Neutrophil (primary cell): Measurements from ENCODE around the gene HLTF.

Experiments used
- H3K27ac ChIP-seq: fragments of 200-600 bp; sonication (generic); 2 replicates; pipeline ENCODE4 v1.5.1; 2016; ENCODE audit warnings: mild to moderate bottlenecking, moderate library complexity
- H3K27me3 ChIP-seq: fragments of 200-600 bp; sonication (generic); 2 replicates; pipeline ENCODE4 v1.6.0; 2016; ENCODE audit warnings: mild to moderate bottlenecking
- H3K36me3 ChIP-seq: fragments of 200-600 bp; sonication (generic); 2 replicates; pipeline ENCODE4 v1.5.1; 2017
- H3K4me1 ChIP-seq, 2 experiments: fragments of 200-600 bp in 1 of 2; sonication (generic) in 1 of 2; 1 replicate in 1 of 2; 2 replicates in 1 of 2; pipeline versions ENCODE4 v1.5.1 to v1.6.1; 2013 to 2016; ENCODE audit warnings: low read depth in 1 of 2, low read length in 1 of 2, mild to moderate bottlenecking in 1 of 2, moderate library complexity in 1 of 2; ENCODE audit not compliant: control insufficient read depth in 1 of 2, insufficient read depth in 1 of 2
- H3K4me3 ChIP-seq, 2 experiments: fragments of 200-600 bp in 1 of 2; sonication (generic) in 1 of 2; 1 replicate in 1 of 2; 2 replicates in 1 of 2; pipeline ENCODE4 v1.5.1; 2013 to 2016; ENCODE audit warnings: low read depth in 1 of 2, low read length in 1 of 2, mild to moderate bottlenecking in 1 of 2, moderate library complexity in 1 of 2
- H3K9me3 ChIP-seq: fragments of 200-600 bp; sonication (generic); 2 replicates; pipeline ENCODE4 v1.5.1; 2016
- CTCF ChIP-seq: fragments of 200-600 bp; sonication (generic); IDR thresholded peaks from 2 replicates; pipeline ENCODE4 v1.5.1; 2016; ENCODE audit warnings: antibody characterized with exemption

Gene HLTF

GRCh38 chr3:149086232-149086988 lies at the start of gene HLTF:
Gene HLTF, minus strand, starts transcription at chr3:149086533. Its CDS starts 197 bp downstream, at chr3:149086336.
- Histone ChIP-seq H3K4me1 (peaks cover 11 to 17% of the 10 kb centered on the region in 2 experiments), H3K4me3 (peak within 1 kb of the TSS; percentile 70 to 74), H3K27ac (peak within 1 kb of the TSS; percentile 3), H3K9me3 (no peaks in the 10 kb centered on the region), H3K27me3 (no peaks in the 10 kb centered on the region), H3K36me3 (no peaks in the 10 kb centered on the region)
- TF ChIP-seq CTCF: no peak

GRCh38 chr3:149134575-149134974 lies 48.2 kb upstream of the HLTF start:
- H3K4me3 ChIP-seq: no peak overlapping the region
- no peaks in the 10 kb centered on the region for H3K9me3 ChIP-seq
- no peaks in the 10 kb centered on the region for H3K27me3 ChIP-seq
- H3K36me3 ChIP-seq: no peaks in the 10 kb centered on the region
- peaks cover 20 to 26% of the 10 kb centered on the region in 2 experiments for H3K4me1 ChIP-seq
- TF ChIP-seq CTCF: no peak
- H3K27ac ChIP-seq: no peak overlapping the region

GRCh38 chr3:149131589-149131988 lies 45.3 kb upstream of the HLTF start:
- H3K27me3 ChIP-seq: peaks cover 15% of the 10 kb centered on the region
- no peaks in the 10 kb centered on the region for H3K36me3 ChIP-seq
- TF ChIP-seq CTCF: no peak
- H3K27ac ChIP-seq: peak overlapping the region; percentile 23
- peaks cover 29 to 35% of the 10 kb centered on the region in 2 experiments for H3K4me1 ChIP-seq
- H3K9me3 ChIP-seq: no peaks in the 10 kb centered on the region
- no peak overlapping the region for H3K4me3 ChIP-seq

- no peaks in the 10 kb centered on the region for H3K36me3 ChIP-seq
- peaks cover 15% of the 10 kb centered on the region for H3K27me3 ChIP-seq
- no peaks in the 10 kb centered on the region for H3K9me3 ChIP-seq
- H3K4me3 ChIP-seq: peak within 1 kb of the TSS; percentile 65 to 96
- TF ChIP-seq CTCF: peak; percentile 66
- peak within 1 kb of the TSS; percentile 74 for H3K27ac ChIP-seq
- peaks cover 29 to 35% of the 10 kb centered on the region in 2 experiments for H3K4me1 ChIP-seq
Observed at GRCh38 chr3:149129326-149130205, 43.2 kb upstream of the HLTF start, which contains the start of gene HPS3. Gene HPS3, plus strand, starts transcription at chr3:149129638. Its CDS starts 86 bp downstream, at chr3:149129724.

GRCh38 chr3:149128821-149129220 lies 42.5 kb upstream of the HLTF start:
- Histone ChIP-seq H3K27me3 (peaks cover 15% of the 10 kb centered on the region), H3K36me3 (no peaks in the 10 kb centered on the region), H3K4me1 (peaks cover 29 to 35% of the 10 kb centered on the region in 2 experiments), H3K27ac (peak overlapping the region; percentile 74), H3K4me3 (peak overlapping the region; percentile 65 to 96), H3K9me3 (no peaks in the 10 kb centered on the region)
- TF ChIP-seq CTCF: no peak
